ENCODE data around the gene KIAA1217.

KIAA1217 gene

GRCh38 chr10:24416248-24416647 lies 207.3 kb downstream of the KIAA1217 start:
- Histone ChIP-seq H3K4me2 (ENCODE audit: low read depth, low read length, poor library complexity, severe bottlenecking) (no peak overlapping the region), H3K9me2 (replicated peaks; ENCODE audit: insufficient read depth, low read length) (no peaks in the 10 kb centered on the region), H4K20me1 (ENCODE audit: low read depth, low read length) (no peaks in the 10 kb centered on the region), H3F3A (ENCODE audit: insufficient read depth) (no peaks in the 10 kb centered on the region), H3K27ac (ENCODE audit: low read depth, low read length) (no peak overlapping the region), H3K36me3 (ENCODE audit: low read length) (no peaks in the 10 kb centered on the region), H2AFZ (ENCODE audit: low read depth, low read length, severe bottlenecking) (no peak overlapping the region), H3K79me2 (ENCODE audit: insufficient read depth, low read length) (no peaks in the 10 kb centered on the region), H3K4me3 (ENCODE audit: insufficient read depth, low read length, poor library complexity, severe bottlenecking) (no peak overlapping the region), H3K27me3 (ENCODE audit: low read length) (no peaks in the 10 kb centered on the region), H3K9ac (ENCODE audit: low read length) (no peak overlapping the region), H3K9me3 (ENCODE audit: insufficient read depth, low read length) (no peaks in the 10 kb centered on the region; the same call in 1 of the 2 replicates)
- TF ChIP-seq CTCF (IDR thresholded peaks at IDR 0.05; ENCODE audit: insufficient read depth, low read length, poor library complexity, severe bottlenecking) (no peak), EZH2phosphoT487 (conservative IDR thresholded peaks at IDR 0.05; ENCODE audit: low read length) (no peak)

GRCh38 chr10:24417053-24417452 lies 208.1 kb downstream of the KIAA1217 start:
- no peak overlapping the region for H3K9ac ChIP-seq (ENCODE audit: low read length)
- no peaks in the 10 kb centered on the region; the same call in 1 of the 2 replicates for H3K9me3 ChIP-seq (ENCODE audit: insufficient read depth, low read length)
- H4K20me1 ChIP-seq (ENCODE audit: low read depth, low read length) = no peaks in the 10 kb centered on the region
- H3K36me3 ChIP-seq (ENCODE audit: low read length) = no peaks in the 10 kb centered on the region
- no peak overlapping the region for H3K4me2 ChIP-seq (ENCODE audit: low read depth, low read length, poor library complexity, severe bottlenecking)
- H2AFZ ChIP-seq (ENCODE audit: low read depth, low read length, severe bottlenecking) = no peak overlapping the region
- no peaks in the 10 kb centered on the region for H3K9me2 ChIP-seq (replicated peaks; ENCODE audit: insufficient read depth, low read length)
- H3K4me3 ChIP-seq (ENCODE audit: insufficient read depth, low read length, poor library complexity, severe bottlenecking) = no peak overlapping the region
- no peak overlapping the region for H3K27ac ChIP-seq (ENCODE audit: low read depth, low read length)
- TF ChIP-seq CTCF (IDR thresholded peaks at IDR 0.05; ENCODE audit: insufficient read depth, low read length, poor library complexity, severe bottlenecking) (no peak), EZH2phosphoT487 (conservative IDR thresholded peaks at IDR 0.05; ENCODE audit: low read length) (no peak)
- no peaks in the 10 kb centered on the region for H3K79me2 ChIP-seq (ENCODE audit: insufficient read depth, low read length)
- H3F3A ChIP-seq (ENCODE audit: insufficient read depth) = no peaks in the 10 kb centered on the region
- no peaks in the 10 kb centered on the region for H3K27me3 ChIP-seq (ENCODE audit: low read length)

DNA sequence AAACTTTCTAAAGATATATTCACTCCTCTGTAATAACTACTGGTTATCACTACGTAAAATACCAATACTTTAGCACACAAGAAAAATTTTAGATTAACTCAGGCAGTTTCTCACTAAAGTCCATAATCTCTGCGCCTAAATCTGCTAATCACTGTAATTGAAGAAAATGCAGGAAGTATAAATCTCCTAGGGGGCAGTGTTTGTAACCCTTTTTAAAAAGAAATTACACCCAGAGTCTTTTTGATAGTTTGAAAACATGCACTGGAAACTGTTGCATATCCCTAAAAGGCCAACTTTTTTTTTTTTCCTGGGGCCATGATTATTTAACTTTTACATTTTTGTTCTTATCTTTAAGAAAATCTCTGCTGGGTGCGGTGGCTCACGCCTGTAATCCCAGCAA lies 209.6 kb downstream of the KIAA1217 start:
- Histone ChIP-seq H2AFZ (ENCODE audit: low read depth, low read length, severe bottlenecking) (no peak overlapping the region), H3K36me3 (ENCODE audit: low read length) (no peaks in the 10 kb centered on the region), H3K9ac (ENCODE audit: low read length) (no peak overlapping the region), H3K4me3 (ENCODE audit: insufficient read depth, low read length, poor library complexity, severe bottlenecking) (no peak overlapping the region), H3F3A (ENCODE audit: insufficient read depth) (no peaks in the 10 kb centered on the region), H3K4me2 (ENCODE audit: low read depth, low read length, poor library complexity, severe bottlenecking) (no peak overlapping the region), H3K79me2 (ENCODE audit: insufficient read depth, low read length) (no peaks in the 10 kb centered on the region), H3K9me2 (replicated peaks; ENCODE audit: insufficient read depth, low read length) (no peaks in the 10 kb centered on the region), H3K27ac (ENCODE audit: low read depth, low read length) (no peak overlapping the region), H3K27me3 (ENCODE audit: low read length) (no peaks in the 10 kb centered on the region), H3K9me3 (ENCODE audit: insufficient read depth, low read length) (no peaks in the 10 kb centered on the region; the same call in 1 of the 2 replicates), H4K20me1 (ENCODE audit: low read depth, low read length) (no peaks in the 10 kb centered on the region)
- no peak for TF ChIP-seq EZH2phosphoT487 (conservative IDR thresholded peaks at IDR 0.05; ENCODE audit: low read length)
- TF ChIP-seq CTCF (IDR thresholded peaks at IDR 0.05; ENCODE audit: insufficient read depth, low read length, poor library complexity, severe bottlenecking) = no peak
